GM10248 (cell line): ENCODE data around the gene SHROOM3.

Experiments
- CTCF ChIA-PET: fragments of 300-600 bp; sonication (Branson Sonifier 250); formaldehyde crosslinking; extraction: SDS; loops from one replicate; lab custom pipeline; 2021; ENCODE audit warnings: antibody characterized with exemption; lab: Yijun Ruan, JAX
- POLR2A ChIA-PET: fragments of 350-650 bp; sonication (Branson Sonifier 250); formaldehyde crosslinking; extraction: SDS; loops from one replicate; lab custom pipeline; 2020; ENCODE audit warnings: antibody characterized with exemption; lab: Yijun Ruan, JAX
- DNase-seq: peaks from one replicate; pipeline ENCODE4 v3.0.0; 2012; ENCODE audit errors: extremely low spot score
- TF ChIP-seq, protein P1 (sequence below): IDR thresholded peaks from 2 replicates; pipeline ENCODE4 v1.5.1; 2012; ENCODE audit warnings: mild to moderate bottlenecking, low read depth; ENCODE audit errors: extremely low read depth, missing control alignments, control extremely low read depth

The SHROOM3 gene

DNA sequence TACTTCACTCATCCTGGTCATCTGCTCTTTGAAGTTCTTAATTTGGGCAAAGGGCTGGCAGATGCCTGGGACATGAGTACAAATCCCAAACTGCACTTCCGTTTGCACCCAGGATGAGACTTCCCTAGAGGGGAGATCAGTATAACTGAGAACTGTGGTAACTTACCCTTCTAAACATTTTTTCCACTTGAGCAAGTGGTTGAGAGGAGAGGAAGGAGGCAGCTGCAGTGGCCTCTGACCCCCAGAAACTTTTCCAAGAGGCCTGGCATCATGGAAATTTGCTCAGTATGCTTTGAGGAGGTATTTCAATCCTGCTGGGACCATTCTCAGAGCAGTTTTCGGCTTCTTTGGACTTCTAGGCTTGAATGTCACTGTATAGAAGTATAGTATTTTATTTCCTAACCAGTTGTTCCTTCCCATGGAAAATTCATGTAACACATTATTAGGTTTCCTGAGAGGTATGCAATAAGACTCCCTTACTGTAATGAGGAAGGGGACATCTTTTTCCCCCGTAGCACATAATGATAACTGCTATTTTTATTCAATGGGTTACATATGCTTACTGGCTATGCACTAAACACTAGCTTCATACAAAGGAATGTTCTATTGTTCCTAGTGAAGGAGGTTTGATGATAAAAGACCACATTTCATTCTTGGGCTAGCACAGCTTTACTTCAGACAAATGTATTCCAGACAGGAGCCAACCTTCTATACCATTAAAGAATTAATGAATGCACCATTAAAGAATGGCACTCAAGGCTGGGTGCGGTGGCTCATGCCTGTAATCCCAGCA lies 129.3 kb downstream of the SHROOM3 start:
- TF ChIP-seq, protein P1, sequence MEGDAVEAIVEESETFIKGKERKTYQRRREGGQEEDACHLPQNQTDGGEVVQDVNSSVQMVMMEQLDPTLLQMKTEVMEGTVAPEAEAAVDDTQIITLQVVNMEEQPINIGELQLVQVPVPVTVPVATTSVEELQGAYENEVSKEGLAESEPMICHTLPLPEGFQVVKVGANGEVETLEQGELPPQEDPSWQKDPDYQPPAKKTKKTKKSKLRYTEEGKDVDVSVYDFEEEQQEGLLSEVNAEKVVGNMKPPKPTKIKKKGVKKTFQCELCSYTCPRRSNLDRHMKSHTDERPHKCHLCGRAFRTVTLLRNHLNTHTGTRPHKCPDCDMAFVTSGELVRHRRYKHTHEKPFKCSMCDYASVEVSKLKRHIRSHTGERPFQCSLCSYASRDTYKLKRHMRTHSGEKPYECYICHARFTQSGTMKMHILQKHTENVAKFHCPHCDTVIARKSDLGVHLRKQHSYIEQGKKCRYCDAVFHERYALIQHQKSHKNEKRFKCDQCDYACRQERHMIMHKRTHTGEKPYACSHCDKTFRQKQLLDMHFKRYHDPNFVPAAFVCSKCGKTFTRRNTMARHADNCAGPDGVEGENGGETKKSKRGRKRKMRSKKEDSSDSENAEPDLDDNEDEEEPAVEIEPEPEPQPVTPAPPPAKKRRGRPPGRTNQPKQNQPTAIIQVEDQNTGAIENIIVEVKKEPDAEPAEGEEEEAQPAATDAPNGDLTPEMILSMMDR: no peak
- ChIA-PET CTCF (interaction anchor here (2.0 kb wide), 1 partner anchor 9 kb away, joined by 8 read pairs; no protein-coding TSS in a partner anchor), POLR2A (no interaction called here)
- DNase-seq: no peak

DNA sequence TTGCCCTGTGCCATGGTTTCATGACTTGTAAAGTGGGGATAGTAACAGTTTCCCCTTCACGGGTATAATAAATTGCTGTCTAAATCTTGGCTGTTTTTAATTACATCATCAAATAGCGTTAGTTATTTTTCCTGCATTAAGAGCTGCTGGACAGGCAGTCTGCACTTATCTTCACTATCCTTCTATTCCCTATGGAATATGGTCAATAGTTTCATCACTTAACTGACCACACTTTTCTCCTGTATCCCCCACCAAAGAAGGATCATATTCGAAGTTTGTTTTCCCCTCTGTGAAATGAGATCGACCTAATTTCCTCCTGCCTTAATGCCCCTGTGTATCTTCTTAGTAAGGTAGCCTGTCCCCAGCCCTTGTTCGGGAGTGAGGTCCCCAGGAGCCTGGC lies 133.2 kb downstream of the SHROOM3 start:
- POLR2A ChIA-PET: no interaction called here
- DNase-seq: no peak
- TF ChIP-seq, protein P1: no peak
- CTCF ChIA-PET: no interaction called here

DNA sequence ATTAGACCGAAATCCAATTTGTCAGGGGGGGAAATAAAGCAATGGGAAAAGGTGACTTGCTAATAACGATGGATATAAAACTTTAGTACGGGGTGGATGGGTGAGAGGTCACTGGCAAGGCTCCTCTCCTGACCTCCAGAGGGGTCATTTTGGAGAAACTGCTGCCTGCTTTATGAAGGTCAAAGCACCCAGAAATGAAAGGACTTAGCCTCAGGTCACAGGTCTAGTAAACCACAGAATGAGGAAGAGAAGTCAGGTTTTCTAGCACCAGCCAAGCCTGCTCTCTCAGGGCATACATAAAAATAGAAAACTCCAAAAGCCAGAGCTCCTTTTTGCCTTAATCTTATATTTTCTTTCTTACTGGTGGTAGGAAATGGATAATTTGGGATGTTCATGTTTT lies 134.2 kb downstream of the SHROOM3 start:
- TF ChIP-seq, protein P1: no peak
- CTCF ChIA-PET: no interaction called here
- no peak for DNase-seq
- POLR2A ChIA-PET: no interaction called here

DNA sequence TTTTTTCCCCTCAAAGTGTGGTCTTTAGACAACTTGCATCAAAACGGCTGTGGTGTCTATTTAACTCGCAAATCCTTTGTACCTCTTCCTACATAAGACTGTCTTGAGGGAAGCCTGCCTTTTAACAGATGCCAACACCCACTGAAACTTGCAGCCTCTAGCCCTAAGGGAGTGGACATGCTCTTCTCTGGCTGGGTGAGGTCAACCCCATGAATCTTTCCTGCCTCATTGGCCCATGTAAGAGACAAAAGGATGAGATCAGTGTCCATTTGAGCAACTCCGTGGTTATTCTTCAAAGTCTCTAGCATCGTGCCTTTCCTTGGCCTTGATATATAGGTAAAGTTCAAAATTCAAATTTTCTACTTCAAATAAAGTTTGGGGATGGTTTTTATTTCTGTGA lies 134.7 kb downstream of the SHROOM3 start:
- CTCF ChIA-PET: no interaction called here
- DNase-seq: no peak
- TF ChIP-seq, protein P1: no peak
- POLR2A ChIA-PET: no interaction called here

DNA sequence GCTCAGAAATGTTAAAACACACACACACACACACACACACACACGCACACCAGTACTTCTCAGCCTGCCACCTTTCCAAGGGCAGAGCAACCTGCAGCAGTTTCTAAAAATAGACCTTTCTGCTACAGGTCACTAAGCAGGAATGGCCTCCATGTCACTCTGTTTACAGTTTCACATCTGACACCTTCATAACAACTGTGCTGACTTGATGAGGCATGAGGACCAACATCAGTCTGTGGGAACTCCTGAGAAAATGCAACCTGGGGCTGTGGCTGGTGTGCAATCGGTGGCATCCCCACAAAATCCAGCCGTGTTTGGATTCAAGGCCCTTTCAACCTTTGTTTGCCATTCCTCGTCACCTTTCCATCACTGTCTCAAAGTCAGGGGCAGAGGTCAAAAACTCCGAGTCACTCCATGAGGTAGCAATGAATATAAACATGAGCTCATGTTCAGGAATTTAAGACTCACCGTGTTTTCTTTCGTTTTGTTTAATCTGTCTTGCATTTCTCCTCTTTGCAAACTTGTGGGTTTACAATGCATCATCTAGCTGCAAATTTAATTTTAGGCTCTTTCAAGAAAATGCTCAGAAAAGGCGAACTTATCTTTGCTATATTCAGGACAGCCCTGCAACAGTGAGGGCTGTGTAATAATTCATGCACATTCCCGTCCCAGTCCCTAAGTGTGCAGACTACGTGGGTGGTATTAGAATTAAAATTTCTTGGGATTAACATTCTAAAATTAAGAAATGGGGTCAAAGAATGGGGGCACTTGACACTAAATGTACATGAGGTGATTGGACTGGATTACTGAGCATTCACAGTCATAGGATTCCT lies 135.3 kb downstream of the SHROOM3 start:
- no peak for DNase-seq

DNA sequence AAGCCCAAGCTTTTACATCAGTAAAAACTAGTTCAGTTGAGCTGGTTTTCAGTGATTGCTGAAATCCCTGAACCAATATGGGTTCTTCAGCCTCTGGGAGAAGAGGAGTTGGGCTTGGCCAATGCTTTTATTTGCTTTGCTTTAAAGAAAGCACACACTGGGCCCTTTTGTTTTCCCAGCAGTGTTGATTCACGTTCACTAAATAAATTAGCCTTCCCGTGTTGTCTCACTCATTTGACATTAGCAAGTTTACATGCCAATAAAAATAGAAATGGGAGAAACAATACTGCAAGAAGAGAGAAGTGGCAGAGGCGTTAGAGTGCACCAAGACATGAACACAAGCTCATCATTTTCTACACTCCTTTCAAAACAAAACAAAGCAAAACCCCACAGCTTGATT lies 136.2 kb downstream of the SHROOM3 start:
- ChIA-PET POLR2A (no interaction called here), CTCF (interaction anchor here (1.0 to 1.2 kb wide), 2 partner anchors 14 to 448 kb away, joined by 3 to 7 read pairs; no protein-coding TSS in a partner anchor)
- TF ChIP-seq, protein P1: no peak
- DNase-seq: no peak

More for the DNA sequence above, 135.3 kb downstream of the SHROOM3 start:
- POLR2A ChIA-PET: no interaction called here
- TF ChIP-seq, protein P1: no peak
- CTCF ChIA-PET: interaction anchor here (1.0 to 1.2 kb wide), 2 partner anchors 15 to 449 kb away, joined by 3 to 7 read pairs; no protein-coding TSS in a partner anchor
